HEK293 (cell line): ENCODE results near the gene SSTR4.

Source experiments
- CTCF ChIP-seq: fragments of 450-650 bp; formaldehyde crosslinking; IDR thresholded peaks from 2 replicates; pipeline ENCODE4 v1.5.1; 2016; ENCODE audit warnings: missing biosample characterization, missing genetic modification characterization
- KLF8 ChIP-seq: fragments of 450-650 bp; formaldehyde crosslinking; IDR thresholded peaks from 2 replicates; pipeline ENCODE4 v1.5.1; 2016; ENCODE audit warnings: missing biosample characterization, missing genetic modification characterization
- SP2 ChIP-seq: fragments of 450-650 bp; formaldehyde crosslinking; IDR thresholded peaks from 2 replicates; pipeline ENCODE4 v1.5.1; 2016; ENCODE audit warnings: missing biosample characterization, missing genetic modification characterization
- ZBTB10 ChIP-seq: fragments of 450-650 bp; formaldehyde crosslinking; IDR thresholded peaks from 2 replicates; pipeline ENCODE4 v1.5.1; 2016; ENCODE audit warnings: missing biosample characterization, missing genetic modification characterization
- ZBTB6 ChIP-seq: fragments of 450-650 bp; formaldehyde crosslinking; IDR thresholded peaks from 2 replicates; pipeline ENCODE4 v1.5.1; 2017; ENCODE audit warnings: missing biosample characterization, missing genetic modification characterization
- ZNF174 ChIP-seq: fragments of 450-650 bp; formaldehyde crosslinking; IDR thresholded peaks from 2 replicates; pipeline ENCODE4 v1.5.0; 2017; ENCODE audit warnings: missing biosample characterization, mild to moderate bottlenecking, missing genetic modification characterization
- ZNF24 ChIP-seq: fragments of 450-650 bp; formaldehyde crosslinking; IDR thresholded peaks from 2 replicates; pipeline ENCODE4 v1.5.1; 2016; ENCODE audit warnings: missing biosample characterization, missing genetic modification characterization
- ZNF274 ChIP-seq, 2 experiments: fragments of 200-500 bp in 1 of 2; fragments of 450-650 bp in 1 of 2; sonication (Bioruptor generic) in 1 of 2; formaldehyde crosslinking in 1 of 2; IDR thresholded peaks; 2 replicates each; pipeline versions ENCODE4 v1.5.1 to v1.6.1; 2014 to 2016; ENCODE audit warnings: borderline replicate concordance in 1 of 2, inconsistent platforms in 1 of 2, low read length in 1 of 2, missing biosample characterization in 1 of 2, missing genetic modification characterization in 1 of 2
- ZNF488 ChIP-seq: fragments of 450-650 bp; formaldehyde crosslinking; IDR thresholded peaks from 2 replicates; pipeline ENCODE4 v1.5.1; 2016; ENCODE audit warnings: missing biosample characterization, missing genetic modification characterization
- ZNF510 ChIP-seq: fragments of 450-650 bp; formaldehyde crosslinking; IDR thresholded peaks from 2 replicates; pipeline ENCODE4 v1.5.1; 2018; ENCODE audit warnings: mild to moderate bottlenecking, missing genetic modification characterization, missing biosample characterization; ENCODE audit not compliant: insufficient replicate concordance
- ZNF580 ChIP-seq: fragments of 450-650 bp; formaldehyde crosslinking; IDR thresholded peaks from 2 replicates; pipeline ENCODE4 v1.5.1; 2016; ENCODE audit warnings: missing biosample characterization, missing genetic modification characterization
- ZNF670 ChIP-seq: fragments of 450-650 bp; formaldehyde crosslinking; IDR thresholded peaks from 2 replicates; pipeline ENCODE4 v1.5.1; 2016; ENCODE audit warnings: missing biosample characterization, missing genetic modification characterization, low read depth
- ZNF768 ChIP-seq: fragments of 450-650 bp; formaldehyde crosslinking; IDR thresholded peaks from 2 replicates; pipeline ENCODE4 v1.5.1; 2018; ENCODE audit warnings: missing biosample characterization, mild to moderate bottlenecking, missing genetic modification characterization
- ZNF777 ChIP-seq: fragments of 450-650 bp; formaldehyde crosslinking; IDR thresholded peaks from 2 replicates; pipeline ENCODE4 v1.5.1; 2017; ENCODE audit warnings: missing biosample characterization, missing genetic modification characterization, borderline replicate concordance

GRCh38 chr20:23010096-23010495 is 25.0 kb upstream of the SSTR4 start:
- TF ChIP-seq ZNF174 (no peak), ZNF510 (tag by site-specific recombination) (no peak), CTCF (tag by site-specific recombination) (no peak), ZBTB6 (tag by site-specific recombination) (no peak), ZBTB10 (no peak), ZNF580 (no peak), ZNF777 (tag by site-specific recombination) (no peak), ZNF274 (IDR thresholded peaks at IDR 0.05; ENCODE audit: low read length) (no peak), ZNF274 (tag by site-specific recombination; IDR thresholded peaks at IDR 0.05; ENCODE audit: borderline replicate concordance) (no peak), ZNF670 (no peak), ZNF768 (no peak), SP2 (tag by site-specific recombination) (no peak), ZNF24 (tag by site-specific recombination) (no peak), KLF8 (tag by site-specific recombination) (no peak), ZNF488 (tag by site-specific recombination) (no peak)
